DMS153 (cell line): ENCODE measurements around the gene SCN4A.
A peak's percentile ranks its signal among the peaks of the same experiment; 100 is the strongest.

Experiments
- DNase-seq: peaks from one replicate; lab custom pipeline; 2025; lab: John Stamatoyannopoulos, UW

SCN4A gene

GRCh38 chr17:63955232-63955631 is 17.5 kb downstream of the SCN4A start:
- no peak for DNase-seq

- DNase-seq, result peak; percentile 39
Measured at GRCh38 chr17:63954402-63955063, 18.2 kb downstream of the SCN4A start.

DNA sequence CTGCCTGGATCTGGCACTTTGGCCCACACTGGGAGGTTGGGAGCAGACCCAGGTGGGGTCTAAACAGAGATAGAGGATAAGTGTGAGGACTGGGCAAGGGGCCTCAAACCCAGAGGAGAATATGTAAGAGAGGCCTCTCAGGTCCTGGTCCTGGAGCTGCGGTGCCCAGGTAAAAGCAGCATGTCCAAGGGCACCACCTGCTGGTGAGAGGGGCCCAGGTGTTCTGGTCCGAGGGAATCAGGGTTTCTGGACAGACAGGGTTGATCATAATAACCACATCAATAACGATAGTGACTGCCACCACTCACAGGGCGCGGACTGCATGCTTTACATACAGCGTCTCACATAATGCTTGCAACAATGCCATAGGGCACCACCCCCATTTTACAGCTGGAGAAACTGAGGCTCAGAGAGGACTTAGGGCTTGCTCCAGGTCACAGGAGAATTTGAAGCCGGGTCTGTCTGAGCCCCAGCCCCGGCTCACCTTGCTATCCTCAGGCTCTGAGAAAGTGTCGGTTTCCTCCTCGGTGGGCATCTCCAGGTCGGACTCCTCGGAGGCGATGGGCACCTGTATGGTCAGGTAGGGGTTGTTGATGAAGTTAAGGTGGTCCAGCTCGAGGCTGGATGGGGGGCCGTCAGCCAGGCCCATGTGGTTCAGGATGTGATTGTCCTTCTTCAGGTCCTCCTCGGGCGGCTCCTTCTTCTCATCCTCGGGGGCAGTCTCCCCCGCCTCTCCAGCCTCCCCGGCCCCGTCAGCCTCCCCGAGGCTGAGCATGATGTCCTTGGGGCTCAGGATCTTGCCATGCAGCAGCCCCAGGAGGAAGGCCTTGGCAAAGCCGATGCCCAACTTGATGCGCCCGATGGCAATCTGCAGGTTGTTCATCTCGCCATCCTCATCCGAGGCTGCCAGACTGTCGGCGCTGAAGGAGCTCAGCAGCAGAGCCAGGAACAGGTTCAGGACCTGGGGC is 21.5 kb downstream of the SCN4A start:
- peak; percentile 18 for DNase-seq

DNA sequence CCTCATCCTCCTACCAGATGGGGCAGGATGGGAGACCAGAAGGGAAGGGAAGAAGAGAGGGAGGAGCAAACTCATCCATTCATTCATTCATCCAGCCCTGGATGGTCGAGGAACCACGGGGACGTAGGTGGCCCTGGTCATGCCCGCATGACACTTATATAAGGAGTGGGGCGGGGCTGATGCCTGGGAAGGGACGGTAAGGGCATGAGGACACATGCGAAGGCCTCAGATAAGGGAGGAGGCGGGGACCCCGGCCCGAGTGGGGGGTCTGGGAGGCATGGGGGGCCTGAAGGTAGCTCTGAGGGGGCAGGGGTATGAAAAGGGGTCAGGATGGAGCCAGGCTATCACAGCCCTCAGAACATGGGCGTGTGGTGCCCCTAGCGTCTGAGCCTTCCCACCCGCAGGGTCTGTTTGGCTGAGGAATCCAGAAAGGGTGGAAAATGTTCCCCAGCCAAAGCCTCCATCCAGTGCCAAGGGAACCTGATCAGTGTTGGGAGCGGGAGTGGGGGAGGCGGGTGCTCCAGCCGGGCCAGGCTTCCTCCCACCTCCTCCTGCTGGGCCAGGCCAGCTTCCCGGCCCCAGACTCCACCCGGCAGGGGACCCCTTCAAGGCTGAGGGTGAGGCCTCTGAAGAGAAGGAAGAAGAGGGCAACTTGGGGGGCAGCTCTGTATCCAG is 23.0 kb downstream of the SCN4A start:
- no peak for DNase-seq

GRCh38 chr17:63948521-63948920 is 24.2 kb downstream of the SCN4A start:
- no peak for DNase-seq

DNA sequence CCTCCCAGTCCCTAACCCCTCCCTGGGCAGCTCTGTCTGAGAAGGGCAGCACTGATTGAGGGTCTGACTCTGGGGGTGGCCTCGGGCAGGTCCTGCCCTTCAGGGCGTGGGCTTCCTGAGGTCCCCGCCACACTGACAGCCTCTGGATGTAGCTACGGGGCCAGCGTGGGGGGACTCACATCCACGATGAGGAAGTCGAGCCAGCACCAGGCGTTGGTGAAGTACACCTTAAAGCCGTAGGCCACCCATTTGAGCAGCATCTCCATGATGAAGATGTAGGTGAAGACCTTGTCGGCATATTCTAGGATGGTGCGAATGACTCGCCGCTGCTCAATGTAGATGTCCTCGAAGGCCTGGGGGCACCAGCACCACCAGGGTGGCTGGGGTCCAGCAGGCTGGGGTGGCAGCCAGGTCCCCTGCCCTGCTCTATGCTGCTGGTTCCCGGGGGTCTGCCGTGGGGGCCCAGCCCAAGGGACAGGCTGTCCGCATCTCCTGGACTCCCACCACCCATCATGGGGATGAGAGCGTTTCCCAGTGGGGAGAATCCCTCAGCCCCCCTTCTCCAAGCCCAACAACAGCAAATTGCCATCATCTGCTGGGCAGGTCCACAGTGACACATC is 24.9 kb downstream of the SCN4A start:
- DNase-seq, result no peak

DNA sequence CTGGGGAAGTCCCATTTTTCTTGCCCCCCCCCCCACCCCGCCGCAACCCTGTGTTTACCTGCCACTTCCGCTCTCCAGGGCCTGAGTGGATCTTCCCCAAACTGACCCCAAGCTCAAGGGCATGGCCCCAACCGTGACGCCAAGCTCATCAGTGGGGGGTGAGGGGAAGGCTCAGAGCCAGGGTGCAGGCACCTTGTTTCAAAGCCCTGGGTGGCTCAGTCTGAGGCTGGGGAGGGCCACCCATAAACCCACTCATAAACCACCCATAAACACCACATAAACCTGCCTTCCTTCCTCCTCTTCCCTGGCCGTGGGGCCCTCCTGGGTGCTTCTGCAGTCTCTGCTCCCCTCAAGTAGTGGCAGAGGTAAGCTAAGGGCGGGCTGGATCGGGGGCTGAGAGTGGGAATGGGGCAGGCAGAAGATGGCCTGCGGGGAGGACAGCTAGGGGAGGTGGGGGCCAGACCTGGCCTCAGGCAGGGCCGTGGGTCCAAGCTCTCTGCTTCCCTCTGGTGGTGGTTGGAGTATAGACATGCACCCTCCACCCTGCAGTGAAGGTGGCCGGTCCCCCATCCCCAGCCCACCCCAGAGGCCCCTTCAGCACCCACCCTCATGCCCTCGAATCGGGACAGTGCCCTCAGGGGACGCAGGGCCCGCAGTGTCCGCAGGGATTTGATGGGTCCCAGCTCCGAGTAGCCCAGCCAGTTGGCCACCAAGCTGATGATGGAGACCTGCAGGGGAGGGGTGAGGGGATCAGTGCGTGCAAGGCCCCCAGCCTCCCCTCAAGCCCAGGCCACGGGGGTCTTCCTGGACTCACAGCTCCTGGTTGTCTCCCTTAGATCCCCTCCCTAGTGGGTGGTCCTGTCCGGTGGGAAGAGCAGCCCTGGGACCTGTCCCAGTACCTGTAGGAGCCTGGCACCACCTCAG is 26.0 kb downstream of the SCN4A start:
- no peak for DNase-seq

DNA sequence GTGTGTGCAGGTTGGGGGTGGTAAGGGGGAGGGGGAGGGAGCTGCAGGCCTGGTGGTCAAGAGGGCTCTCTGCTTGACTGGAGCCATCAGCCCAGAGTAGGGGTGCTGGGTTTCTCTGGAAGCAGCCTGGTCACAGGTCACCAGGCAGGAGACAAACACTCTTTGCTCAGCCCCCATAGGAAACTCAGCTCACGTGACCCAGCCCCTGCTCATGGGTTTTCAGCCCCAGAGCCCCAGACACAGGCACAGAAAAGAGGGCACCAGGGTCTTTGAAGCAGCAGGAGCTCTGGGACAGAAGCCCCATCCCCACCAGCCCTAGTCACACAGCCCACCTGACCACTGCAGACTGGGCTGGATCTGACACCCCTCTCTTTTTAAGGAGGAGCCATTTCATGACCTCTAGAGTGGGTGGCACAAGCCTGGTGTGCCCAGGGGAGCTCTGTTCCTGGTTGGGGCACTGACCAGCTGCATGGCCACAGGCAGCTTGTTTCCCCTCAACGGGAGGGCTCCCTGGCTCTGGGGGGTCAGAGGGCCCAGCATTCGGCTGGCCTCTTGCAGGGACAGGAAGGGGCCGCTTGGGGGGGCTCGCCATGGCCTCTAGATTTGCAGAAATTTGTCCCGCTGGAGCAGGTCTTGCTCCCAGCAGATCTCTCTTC is 26.8 kb downstream of the SCN4A start:
- DNase-seq, result no peak

- no peak for DNase-seq
Measured at GRCh38 chr17:63944736-63945499, 27.8 kb downstream of the SCN4A start.

DNA sequence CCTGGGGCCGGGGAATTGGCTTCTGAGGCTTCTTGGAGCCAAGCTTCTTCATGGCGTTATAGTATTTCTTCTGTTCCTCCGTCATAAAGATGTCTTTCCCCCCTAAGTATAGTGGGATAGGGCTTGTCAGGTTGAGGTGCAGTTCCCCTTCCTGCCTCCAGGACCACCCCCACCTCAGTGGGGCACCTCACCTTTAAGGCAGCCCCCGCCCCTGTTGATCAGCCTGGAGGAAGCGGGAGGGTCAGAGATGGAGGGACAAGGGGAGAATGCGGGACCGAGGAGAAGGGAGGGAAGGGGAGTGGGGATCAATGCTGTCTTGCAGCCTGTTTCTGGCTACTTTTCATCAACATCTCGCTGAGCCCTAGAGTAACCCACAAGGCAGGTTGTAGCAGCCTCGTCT is 29.0 kb downstream of the SCN4A start:
- no peak for DNase-seq

GRCh38 chr17:63942309-63942985 is 30.3 kb downstream of the SCN4A start:
- no peak for DNase-seq

DNA sequence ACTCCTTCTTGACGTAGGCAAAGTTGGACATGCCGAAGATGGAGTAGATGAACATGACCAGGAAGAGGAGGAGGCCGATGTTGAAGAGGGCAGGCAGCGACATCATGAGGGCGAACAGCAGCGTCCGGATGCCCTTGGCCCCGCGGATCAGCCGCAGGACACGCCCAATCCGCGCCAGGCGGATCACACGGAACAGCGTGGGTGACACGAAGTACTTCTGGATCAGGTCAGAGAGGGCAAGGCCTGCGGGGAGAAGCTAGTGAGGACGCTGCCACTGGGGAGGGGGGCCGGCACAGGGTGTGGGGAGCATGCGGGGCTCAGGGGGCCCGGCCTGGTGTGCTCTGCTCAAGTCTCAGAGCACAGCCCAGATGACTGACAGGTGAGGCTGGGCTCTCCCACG is 31.0 kb downstream of the SCN4A start:
- no peak for DNase-seq

DNA sequence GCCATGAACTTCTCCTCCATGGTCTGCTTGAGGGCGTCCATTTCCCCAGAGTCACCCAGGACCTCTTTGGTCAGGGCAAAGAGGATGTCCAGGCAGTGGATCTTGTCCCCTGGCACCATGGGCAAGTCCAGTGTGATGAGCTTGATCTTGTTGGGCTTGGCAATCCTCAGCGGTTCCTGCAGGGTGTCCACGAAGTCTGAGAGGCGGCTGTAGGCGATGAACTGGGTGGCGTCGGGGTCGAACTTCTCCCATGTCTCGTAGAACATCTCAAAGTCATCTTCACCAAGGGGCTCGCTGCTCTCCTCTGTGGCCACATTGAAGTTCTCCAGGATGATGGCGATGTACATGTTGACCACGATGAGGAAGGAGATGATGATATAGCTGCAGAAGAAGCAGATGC is 31.6 kb downstream of the SCN4A start:
- no peak for DNase-seq

GRCh38 chr17:63940584-63940983 is 32.1 kb downstream of the SCN4A start:
- DNase-seq, result no peak

- DNase-seq, result no peak
Measured at GRCh38 chr17:63939884-63940283, 32.8 kb downstream of the SCN4A start.

DNA sequence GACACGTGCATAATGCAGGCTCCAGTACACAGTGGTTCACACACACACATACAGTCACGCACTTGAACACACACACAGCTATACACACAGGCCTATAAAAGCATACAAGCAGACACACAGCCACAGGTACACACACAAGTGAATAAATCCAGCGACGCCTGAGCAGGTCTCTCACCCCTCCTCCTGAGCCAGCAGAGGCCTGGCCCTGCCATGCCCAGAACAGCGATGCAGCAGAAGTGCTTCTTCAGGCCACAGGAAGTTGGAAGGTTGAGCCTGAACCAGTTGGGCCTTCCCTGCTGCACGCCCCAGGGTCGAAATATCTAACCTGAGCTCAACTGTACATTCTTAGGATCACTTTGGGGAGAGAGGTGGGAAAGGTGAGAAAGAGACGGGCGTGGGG is 33.3 kb downstream of the SCN4A start:
- no peak for DNase-seq

DNA sequence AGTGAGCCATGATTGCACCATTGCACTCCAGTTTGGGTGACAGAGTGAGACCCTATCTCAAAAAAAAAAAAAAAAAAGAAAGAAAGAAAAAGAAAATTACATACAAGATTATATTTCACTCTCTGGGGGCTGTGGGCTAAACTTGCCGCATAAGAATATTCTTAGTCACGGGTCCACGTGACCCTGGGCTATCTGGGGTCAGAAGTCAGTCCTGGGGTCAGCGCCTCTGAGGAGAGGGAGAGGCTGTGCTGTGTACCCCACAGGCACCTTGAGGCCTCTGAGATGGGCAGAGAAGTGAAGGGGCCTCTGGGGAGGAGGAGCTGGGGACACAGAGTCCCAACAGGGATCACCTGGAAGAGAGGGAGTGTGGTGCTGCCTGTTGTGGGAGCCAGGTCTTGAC is 34.8 kb downstream of the SCN4A start:
- DNase-seq, result no peak

GRCh38 chr17:63937319-63937718 is 35.4 kb downstream of the SCN4A start:
- no peak for DNase-seq
